C4-2B (cell line): ENCODE measurements around the gene SLC29A3.

ENCODE experiments used
- CTCF ChIP-seq: fragments of 450-650 bp; conservative IDR thresholded peaks from 2 replicates; pipeline ENCODE4 v1.5.1; 2017; ENCODE audit warnings: mild to moderate bottlenecking
- ZFX ChIP-seq: fragments of 450-650 bp; IDR thresholded peaks from 2 replicates; pipeline ENCODE4 v1.6.1; 2017

GRCh38 chr10:71402005-71402404, 82.9 kb downstream of the SLC29A3 start:
- TF ChIP-seq CTCF (no peak), ZFX (no peak)
